GM21515 (cell line): ENCODE measurements around the gene COPS9.
A peak's percentile ranks its signal among the peaks of the same experiment; 100 is the strongest.

Source experiments
- ATAC-seq: cut with Tn5 transposase; IDR thresholded peaks from one replicate; pipeline ENCODE4 v1.9.1; 2021; ENCODE audit not compliant: unreplicated experiment

The COPS9 gene

GRCh38 chr2:240137596-240138253, 1.6 kb upstream of the COPS9 start:
- no peak for ATAC-seq

- peak; percentile 6 for ATAC-seq
Observed at GRCh38 chr2:240136671-240137292, 677 bp upstream of the COPS9 start.

- ATAC-seq, result no peak
Observed at GRCh38 chr2:240135706-240136012, 446 bp downstream of the COPS9 start.

GRCh38 chr2:240134956-240135520, 1.1 kb downstream of the COPS9 start:
- no peak for ATAC-seq

- ATAC-seq, result no peak
Observed at GRCh38 chr2:240134466-240134865, 1.6 kb downstream of the COPS9 start.

GRCh38 chr2:240133401-240133800, 2.7 kb downstream of the COPS9 start:
- ATAC-seq, result no peak

GRCh38 chr2:240132651-240132980, 3.5 kb downstream of the COPS9 start:
- no peak for ATAC-seq

- no peak for ATAC-seq
Observed at GRCh38 chr2:240131941-240132650, 4.0 kb downstream of the COPS9 start.

- ATAC-seq, result no peak
Observed at GRCh38 chr2:240131296-240131695, 4.8 kb downstream of the COPS9 start.

GRCh38 chr2:240130393-240131195, 5.5 kb downstream of the COPS9 start:
- no peak for ATAC-seq

- no peak for ATAC-seq
Observed at GRCh38 chr2:240129731-240130392, 6.2 kb downstream of the COPS9 start.

GRCh38 chr2:240129311-240129710, 6.8 kb downstream of the COPS9 start:
- ATAC-seq, result no peak

- ATAC-seq, result no peak
Observed at GRCh38 chr2:240128608-240129145, 7.4 kb downstream of the COPS9 start.

- no peak for ATAC-seq
Observed at GRCh38 chr2:240127911-240128607, 8.0 kb downstream of the COPS9 start.

GRCh38 chr2:240127191-240127750, 8.8 kb downstream of the COPS9 start:
- no peak for ATAC-seq

- ATAC-seq, result no peak
Observed at GRCh38 chr2:240126731-240127130, 9.4 kb downstream of the COPS9 start.

GRCh38 chr2:240125742-240126141, 10.4 kb downstream of the COPS9 start:
- ATAC-seq, result no peak

- ATAC-seq, result no peak
Observed at GRCh38 chr2:240124651-240125030, 11.5 kb downstream of the COPS9 start.

- ATAC-seq, result no peak
Observed at GRCh38 chr2:240123821-240124650, 12.1 kb downstream of the COPS9 start.
